ENCODE data around the gene OBSCN.

DNA sequence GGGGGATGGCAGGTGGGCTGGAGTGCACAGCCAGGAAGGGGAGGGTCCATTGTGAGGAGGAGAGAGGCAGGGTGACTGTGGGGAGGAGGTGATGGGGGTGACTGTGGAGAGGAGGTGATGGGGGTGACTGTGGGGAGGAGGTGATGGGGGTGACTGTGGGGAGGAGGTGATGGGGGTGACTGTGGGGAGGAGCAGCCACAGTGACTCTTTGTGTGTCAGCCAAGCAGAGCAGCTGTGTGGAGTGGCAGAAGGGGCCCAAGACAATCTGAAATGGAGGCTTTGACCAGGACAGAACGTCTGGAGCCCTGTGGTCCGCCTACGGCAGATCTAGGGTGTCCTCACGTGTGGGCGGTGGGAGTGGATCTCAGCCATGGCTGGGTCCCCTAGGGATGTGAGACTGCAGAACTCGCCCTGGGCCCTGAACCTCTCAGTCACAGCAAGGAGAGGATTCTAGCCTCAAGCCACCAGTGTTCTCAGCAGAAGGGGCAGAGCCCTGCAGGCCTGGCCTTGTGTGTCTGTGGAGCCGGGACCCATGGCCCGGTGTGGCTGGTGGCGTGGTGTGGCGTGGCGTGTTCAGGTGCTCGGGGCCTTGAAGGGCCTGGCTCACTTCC is 81.5 kb downstream of the OBSCN start:
- TF ChIP-seq POLR2AphosphoS5 (IDR thresholded peaks at IDR 0.05) = no peak
- TF ChIP-seq, protein P1, sequence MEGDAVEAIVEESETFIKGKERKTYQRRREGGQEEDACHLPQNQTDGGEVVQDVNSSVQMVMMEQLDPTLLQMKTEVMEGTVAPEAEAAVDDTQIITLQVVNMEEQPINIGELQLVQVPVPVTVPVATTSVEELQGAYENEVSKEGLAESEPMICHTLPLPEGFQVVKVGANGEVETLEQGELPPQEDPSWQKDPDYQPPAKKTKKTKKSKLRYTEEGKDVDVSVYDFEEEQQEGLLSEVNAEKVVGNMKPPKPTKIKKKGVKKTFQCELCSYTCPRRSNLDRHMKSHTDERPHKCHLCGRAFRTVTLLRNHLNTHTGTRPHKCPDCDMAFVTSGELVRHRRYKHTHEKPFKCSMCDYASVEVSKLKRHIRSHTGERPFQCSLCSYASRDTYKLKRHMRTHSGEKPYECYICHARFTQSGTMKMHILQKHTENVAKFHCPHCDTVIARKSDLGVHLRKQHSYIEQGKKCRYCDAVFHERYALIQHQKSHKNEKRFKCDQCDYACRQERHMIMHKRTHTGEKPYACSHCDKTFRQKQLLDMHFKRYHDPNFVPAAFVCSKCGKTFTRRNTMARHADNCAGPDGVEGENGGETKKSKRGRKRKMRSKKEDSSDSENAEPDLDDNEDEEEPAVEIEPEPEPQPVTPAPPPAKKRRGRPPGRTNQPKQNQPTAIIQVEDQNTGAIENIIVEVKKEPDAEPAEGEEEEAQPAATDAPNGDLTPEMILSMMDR (IDR thresholded peaks at IDR 0.05) = no peak
- TF ChIP-seq POLR2A (IDR thresholded peaks at IDR 0.05) = no peak

Measured in sigmoid colon (tissue), 4 donors.